22Rv1 (cell line): ENCODE data around the gene SASH3.

ENCODE experiments used
- H3K27ac ChIP-seq: fragments of 450-650 bp; 2 replicates; pipeline ENCODE4 v1.5.1; 2017
- CTCF ChIP-seq: fragments of 450-650 bp; IDR thresholded peaks from 2 replicates; pipeline ENCODE4 v1.5.1; 2017; ENCODE audit warnings: mild to moderate bottlenecking
- ZFX ChIP-seq: fragments of 450-650 bp; IDR thresholded peaks from 2 replicates; pipeline ENCODE4 v1.6.1; 2017; ENCODE audit warnings: antibody characterized with exemption, borderline replicate concordance

SASH3 gene

GRCh38 chrX:129779747-129780146, at the start of gene SASH3:
TSS of gene SASH3 (plus strand) at chrX:129779949. CDS start at chrX:129780098, 149 bp downstream.
- TF ChIP-seq CTCF, result no peak
- TF ChIP-seq ZFX, result no peak
- no peak within 1 kb of the TSS for H3K27ac ChIP-seq

- TF ChIP-seq CTCF, result no peak
- no peak for TF ChIP-seq ZFX
- no peak overlapping the region for H3K27ac ChIP-seq
Observed at GRCh38 chrX:129731228-129731627, 48.5 kb upstream of the SASH3 start.

- TF ChIP-seq CTCF (no peak), ZFX (no peak)
- H3K27ac ChIP-seq, result no peak overlapping the region
Observed at GRCh38 chrX:129732857-129733256, 46.9 kb upstream of the SASH3 start.

GRCh38 chrX:129733335-129733734, 46.4 kb upstream of the SASH3 start:
- H3K27ac ChIP-seq, result no peak overlapping the region
- TF ChIP-seq ZFX, result no peak
- no peak for TF ChIP-seq CTCF

GRCh38 chrX:129736491-129736890, 43.3 kb upstream of the SASH3 start:
- no peak overlapping the region for H3K27ac ChIP-seq
- TF ChIP-seq CTCF, result no peak
- no peak for TF ChIP-seq ZFX

GRCh38 chrX:129737916-129738315, 41.8 kb upstream of the SASH3 start:
- H3K27ac ChIP-seq, result no peak overlapping the region
- TF ChIP-seq ZFX, result no peak
- TF ChIP-seq CTCF, result no peak

GRCh38 chrX:129738466-129739308, 41.1 kb upstream of the SASH3 start, which contains the start of gene XPNPEP2:
TSS of gene XPNPEP2 (plus strand) at chrX:129738979. CDS start at chrX:129739214, 235 bp downstream.
- no peak within 1 kb of the TSS for H3K27ac ChIP-seq
- no peak for TF ChIP-seq CTCF
- no peak for TF ChIP-seq ZFX
